ENCODE measurements around the gene PSTPIP2. TPM values are rescaled to one million over a fixed set of nuclear protein-coding genes. Genes with fewer than 3 reads are reported as not detected.
A peak's percentile ranks its signal among the peaks of the same experiment; 100 is the strongest.

Gene PSTPIP2
- total RNA-seq, 1 donor from 2014 or later = 9.6 TPM

DNA sequence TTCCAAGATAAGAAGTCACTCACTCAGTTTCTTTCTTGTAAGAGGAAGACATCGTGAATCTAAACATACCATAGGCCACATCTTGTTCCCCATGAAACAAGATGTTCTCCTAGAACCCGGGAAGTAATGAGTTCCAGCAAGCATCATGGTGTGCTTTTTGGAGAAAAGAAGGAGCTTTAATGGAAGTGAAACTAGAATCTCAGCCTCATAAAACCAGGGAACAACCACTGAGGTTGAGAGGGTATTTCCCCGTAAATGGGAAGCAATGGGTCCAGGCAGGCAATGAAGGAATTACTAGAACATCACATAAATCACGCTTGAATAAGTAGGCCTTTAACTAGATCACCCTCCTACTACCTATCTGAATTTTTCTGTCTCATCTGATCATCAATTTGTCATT is 40.3 kb downstream of the PSTPIP2 start:
- no peak for DNase-seq (ENCODE audit: extremely low spot score, unreplicated experiment)
- peaks cover 7% of the 10 kb centered on the region for H3K36me3 Mint-ChIP-seq
- H3K27me3 Mint-ChIP-seq = peaks cover 24% of the 10 kb centered on the region
- H3K4me1 Mint-ChIP-seq (ENCODE audit: unreplicated experiment) = peaks cover 6% of the 10 kb centered on the region
- H3K27ac Mint-ChIP-seq = no peak overlapping the region
- peaks cover 17% of the 10 kb centered on the region for H3K9me3 Mint-ChIP-seq
- TF ChIP-seq, protein P1, sequence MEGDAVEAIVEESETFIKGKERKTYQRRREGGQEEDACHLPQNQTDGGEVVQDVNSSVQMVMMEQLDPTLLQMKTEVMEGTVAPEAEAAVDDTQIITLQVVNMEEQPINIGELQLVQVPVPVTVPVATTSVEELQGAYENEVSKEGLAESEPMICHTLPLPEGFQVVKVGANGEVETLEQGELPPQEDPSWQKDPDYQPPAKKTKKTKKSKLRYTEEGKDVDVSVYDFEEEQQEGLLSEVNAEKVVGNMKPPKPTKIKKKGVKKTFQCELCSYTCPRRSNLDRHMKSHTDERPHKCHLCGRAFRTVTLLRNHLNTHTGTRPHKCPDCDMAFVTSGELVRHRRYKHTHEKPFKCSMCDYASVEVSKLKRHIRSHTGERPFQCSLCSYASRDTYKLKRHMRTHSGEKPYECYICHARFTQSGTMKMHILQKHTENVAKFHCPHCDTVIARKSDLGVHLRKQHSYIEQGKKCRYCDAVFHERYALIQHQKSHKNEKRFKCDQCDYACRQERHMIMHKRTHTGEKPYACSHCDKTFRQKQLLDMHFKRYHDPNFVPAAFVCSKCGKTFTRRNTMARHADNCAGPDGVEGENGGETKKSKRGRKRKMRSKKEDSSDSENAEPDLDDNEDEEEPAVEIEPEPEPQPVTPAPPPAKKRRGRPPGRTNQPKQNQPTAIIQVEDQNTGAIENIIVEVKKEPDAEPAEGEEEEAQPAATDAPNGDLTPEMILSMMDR (conservative IDR thresholded peaks at IDR 0.05) = no peak
- H3K4me3 Mint-ChIP-seq = no peak overlapping the region

DNA sequence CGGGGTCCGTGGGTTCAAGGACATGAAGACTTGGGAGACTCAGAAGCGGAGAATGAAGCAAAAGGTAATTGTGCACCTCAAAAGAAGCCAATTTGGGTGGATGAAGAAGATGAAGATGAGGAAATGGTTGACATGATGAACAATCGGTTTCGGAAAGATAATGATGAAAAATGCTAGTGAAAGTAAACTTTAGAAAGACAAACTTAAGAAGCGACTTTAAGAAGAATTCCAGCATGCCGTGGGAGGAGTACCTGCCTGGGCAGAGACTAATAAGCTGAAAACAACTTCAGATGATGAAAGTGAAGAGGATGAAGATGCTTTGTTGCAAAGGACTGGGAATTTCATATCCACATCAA is 43.5 kb downstream of the PSTPIP2 start:
- peak overlapping the region; percentile 91 for H3K4me3 Mint-ChIP-seq
- peaks cover 7% of the 10 kb centered on the region for H3K36me3 Mint-ChIP-seq
- H3K27ac Mint-ChIP-seq = peak overlapping the region; percentile 70
- H3K9me3 Mint-ChIP-seq = peaks cover 17% of the 10 kb centered on the region
- DNase-seq (ENCODE audit: extremely low spot score, unreplicated experiment) = no peak
- H3K4me1 Mint-ChIP-seq (ENCODE audit: unreplicated experiment) = peaks cover 6% of the 10 kb centered on the region
- TF ChIP-seq, protein P1 (conservative IDR thresholded peaks at IDR 0.05) = no peak
- peaks cover 24% of the 10 kb centered on the region for H3K27me3 Mint-ChIP-seq

DNA sequence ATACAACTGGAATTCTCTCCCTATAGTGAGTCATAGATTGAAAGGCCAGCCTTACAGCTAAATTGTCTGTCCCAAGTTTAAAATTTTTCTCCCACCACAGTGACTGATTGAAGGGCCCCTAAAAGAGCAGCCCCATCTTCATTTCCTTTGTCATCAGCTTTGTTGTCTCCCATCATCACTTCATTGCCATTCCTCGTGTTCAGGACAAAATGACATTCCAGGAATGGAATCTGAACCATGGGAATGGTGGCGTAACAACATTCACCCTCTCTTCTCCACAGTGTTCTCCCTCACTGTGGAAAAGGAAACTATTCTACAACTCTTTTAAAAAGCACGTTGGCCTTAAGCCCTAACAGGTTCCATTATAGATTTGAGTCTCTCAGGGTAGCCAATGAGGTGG is 52.1 kb downstream of the PSTPIP2 start:
- TF ChIP-seq, protein P1 (conservative IDR thresholded peaks at IDR 0.05) = no peak
- Mint-ChIP-seq H3K27me3 (no peaks in the 10 kb centered on the region), H3K4me1 (ENCODE audit: unreplicated experiment) (no peaks in the 10 kb centered on the region), H3K4me3 (no peak overlapping the region), H3K27ac (no peak overlapping the region), H3K9me3 (no peaks in the 10 kb centered on the region), H3K36me3 (peaks cover 4% of the 10 kb centered on the region)
- DNase-seq (ENCODE audit: extremely low spot score, unreplicated experiment) = no peak

DNA sequence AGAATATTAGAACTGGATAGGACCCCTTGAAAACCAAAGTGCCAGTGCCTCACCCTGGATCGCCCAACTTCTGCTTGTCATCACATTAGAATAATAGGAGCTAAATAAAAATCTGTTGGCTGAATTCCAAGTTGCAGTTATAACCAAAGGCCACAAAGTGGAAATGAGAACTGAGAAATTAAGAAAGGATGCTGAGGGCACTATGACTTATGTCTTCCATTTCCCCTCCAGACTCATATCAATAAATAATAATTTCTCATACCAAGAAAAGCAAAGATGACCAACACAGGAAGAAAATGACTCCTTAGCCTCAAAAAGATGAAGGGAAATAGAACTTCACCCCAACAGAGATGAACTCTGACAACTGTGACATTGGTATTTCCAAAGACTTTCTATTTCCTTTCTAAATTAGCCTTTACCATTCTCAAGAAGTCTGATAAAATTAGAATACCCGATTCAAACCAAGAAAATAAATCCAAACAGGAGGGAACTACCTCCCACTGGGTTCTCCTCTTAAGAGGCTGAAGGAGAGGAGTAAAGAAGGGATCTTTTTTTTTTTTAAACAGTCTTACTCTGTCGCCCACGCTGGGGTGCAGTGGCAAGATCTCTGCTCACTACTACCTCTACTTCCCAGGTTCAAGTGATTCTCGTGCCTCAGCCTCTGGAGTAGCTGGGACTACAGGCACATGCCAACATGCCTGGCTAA is 58.4 kb downstream of the PSTPIP2 start:
- Mint-ChIP-seq H3K27me3 (no peaks in the 10 kb centered on the region), H3K27ac (no peak overlapping the region), H3K4me1 (ENCODE audit: unreplicated experiment) (no peaks in the 10 kb centered on the region), H3K9me3 (no peaks in the 10 kb centered on the region), H3K4me3 (no peak overlapping the region), H3K36me3 (peaks cover 3% of the 10 kb centered on the region)
- TF ChIP-seq, protein P1 (conservative IDR thresholded peaks at IDR 0.05) = no peak
- no peak for DNase-seq (ENCODE audit: extremely low spot score, unreplicated experiment)

DNA sequence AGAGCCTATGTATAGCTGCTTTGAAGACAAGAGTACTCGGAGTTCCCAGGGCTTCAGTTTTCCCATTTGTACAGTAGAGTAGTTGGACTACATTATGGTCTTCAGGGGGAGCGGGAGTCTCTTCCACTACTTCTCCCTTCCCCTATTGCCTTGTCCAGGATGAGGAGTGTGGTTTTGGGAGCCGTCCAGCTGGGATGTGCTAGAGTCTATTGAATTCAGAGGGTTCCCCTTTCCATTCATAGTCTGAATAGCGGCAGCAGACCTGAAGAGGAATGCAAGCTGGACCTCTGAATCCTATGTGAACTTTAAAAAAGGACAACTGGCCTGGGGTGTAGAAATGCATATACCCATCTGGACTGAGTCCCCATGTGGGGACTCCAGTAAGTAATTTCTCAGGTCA is 61.4 kb downstream of the PSTPIP2 start:
- Mint-ChIP-seq H3K27me3 (no peaks in the 10 kb centered on the region), H3K4me1 (ENCODE audit: unreplicated experiment) (no peaks in the 10 kb centered on the region), H3K4me3 (no peak overlapping the region), H3K36me3 (peaks cover 3% of the 10 kb centered on the region), H3K9me3 (no peaks in the 10 kb centered on the region), H3K27ac (no peak overlapping the region)
- TF ChIP-seq, protein P1 (conservative IDR thresholded peaks at IDR 0.05) = no peak
- no peak for DNase-seq (ENCODE audit: extremely low spot score, unreplicated experiment)

Measured in type B pancreatic cell (in vitro differentiated cells).